Measurements from ENCODE around the gene CARD11. TPM values are rescaled to one million over a fixed set of nuclear protein-coding genes. Genes with fewer than 3 reads are reported as not detected.
"Not testable (repeated sequence)": the region's sequence is repeated elsewhere in the genome, so short reads cannot be mapped to it uniquely, and the experiment has no call there.

CARD11 gene
- polyA plus RNA-seq, 1 donor from 2014 or later: not detected

- Histone ChIP-seq H3K9ac (ENCODE audit: low read length) (no peak overlapping the region), H3K27me3 (ENCODE audit: insufficient read depth, low read depth, low read length) (no peaks in the 10 kb centered on the region), H3K9me2 (ENCODE audit: insufficient read depth, low read length) (no peaks in the 10 kb centered on the region), H3K4me3 (ENCODE audit: low read length) (no peak overlapping the region), H4K20me1 (ENCODE audit: insufficient read depth) (no peaks in the 10 kb centered on the region), H3K4me2 (ENCODE audit: low read length) (no peak overlapping the region), H3K27ac (ENCODE audit: low read length) (no peak overlapping the region), H3K9me3 (ENCODE audit: low read length) (no peaks in the 10 kb centered on the region), H3F3A (ENCODE audit: insufficient read depth, low read length, poor library complexity, severe bottlenecking) (no peaks in the 10 kb centered on the region), H2AFZ (ENCODE audit: low read depth, low read length) (no peak overlapping the region), H3K36me3 (ENCODE audit: insufficient read depth, low read length) (no peaks in the 10 kb centered on the region), H3K79me2 (replicated peaks; ENCODE audit: insufficient read depth, low read length) (no peaks in the 10 kb centered on the region)
- TF ChIP-seq CTCF (IDR thresholded peaks at IDR 0.05; ENCODE audit: poor library complexity, severe bottlenecking): peak; percentile 29
- TF ChIP-seq EP300 (conservative IDR thresholded peaks at IDR 0.05; ENCODE audit: poor library complexity, severe bottlenecking): no peak
- TF ChIP-seq MXI1 (conservative IDR thresholded peaks at IDR 0.05; ENCODE audit: poor library complexity, severe bottlenecking): no peak
- no peak for TF ChIP-seq SMC3 (conservative IDR thresholded peaks at IDR 0.05; ENCODE audit: poor library complexity)
These were observed 121.9 kb downstream of the CARD11 start for GRCh38 chr7:2921653-2922347.

DNA sequence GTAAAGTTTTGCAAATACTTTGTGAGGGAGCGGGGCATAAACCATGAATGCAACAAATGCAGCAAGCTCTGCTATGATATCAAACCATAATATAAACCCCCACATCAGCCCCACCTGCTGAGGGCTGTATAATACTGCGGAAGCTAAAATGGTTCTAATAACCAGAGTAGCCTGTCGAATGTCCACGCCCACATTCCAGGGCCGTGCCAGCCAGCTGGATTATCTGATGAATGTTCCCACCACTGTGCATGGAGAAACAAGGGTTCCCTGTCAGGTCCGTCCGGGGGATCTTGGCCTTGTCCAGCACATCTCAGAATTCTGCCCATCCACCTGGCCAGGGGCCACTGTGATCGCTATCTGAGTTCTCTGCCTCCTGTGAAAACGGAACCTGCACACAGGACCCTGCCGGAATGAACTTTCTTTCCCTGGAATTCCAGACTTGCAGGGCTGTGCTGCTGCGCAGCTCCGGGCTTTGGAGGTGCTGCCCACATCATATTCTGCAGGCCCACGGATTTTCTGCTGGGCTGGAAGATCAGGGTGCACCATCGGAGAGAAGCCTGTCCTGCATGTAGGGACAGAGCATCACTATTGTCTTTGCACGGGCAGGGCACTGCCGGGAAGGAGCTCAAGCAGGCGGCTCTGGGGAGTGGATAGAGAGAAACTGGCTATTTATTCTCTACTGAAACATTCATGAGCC, 122.6 kb downstream of the CARD11 start:
- Histone ChIP-seq H3K4me2 (ENCODE audit: low read length) (no peak overlapping the region), H3K79me2 (replicated peaks; ENCODE audit: insufficient read depth, low read length) (no peaks in the 10 kb centered on the region), H3K27me3 (ENCODE audit: insufficient read depth, low read depth, low read length) (no peaks in the 10 kb centered on the region), H3F3A (ENCODE audit: insufficient read depth, low read length, poor library complexity, severe bottlenecking) (no peaks in the 10 kb centered on the region), H3K4me3 (ENCODE audit: low read length) (no peak overlapping the region), H3K27ac (ENCODE audit: low read length) (no peak overlapping the region), H3K9ac (ENCODE audit: low read length) (no peak overlapping the region), H3K36me3 (ENCODE audit: insufficient read depth, low read length) (no peaks in the 10 kb centered on the region), H3K9me3 (ENCODE audit: low read length) (no peaks in the 10 kb centered on the region), H4K20me1 (ENCODE audit: insufficient read depth) (no peaks in the 10 kb centered on the region), H3K9me2 (ENCODE audit: insufficient read depth, low read length) (no peaks in the 10 kb centered on the region), H2AFZ (ENCODE audit: low read depth, low read length) (no peak overlapping the region)
- TF ChIP-seq, protein P1, sequence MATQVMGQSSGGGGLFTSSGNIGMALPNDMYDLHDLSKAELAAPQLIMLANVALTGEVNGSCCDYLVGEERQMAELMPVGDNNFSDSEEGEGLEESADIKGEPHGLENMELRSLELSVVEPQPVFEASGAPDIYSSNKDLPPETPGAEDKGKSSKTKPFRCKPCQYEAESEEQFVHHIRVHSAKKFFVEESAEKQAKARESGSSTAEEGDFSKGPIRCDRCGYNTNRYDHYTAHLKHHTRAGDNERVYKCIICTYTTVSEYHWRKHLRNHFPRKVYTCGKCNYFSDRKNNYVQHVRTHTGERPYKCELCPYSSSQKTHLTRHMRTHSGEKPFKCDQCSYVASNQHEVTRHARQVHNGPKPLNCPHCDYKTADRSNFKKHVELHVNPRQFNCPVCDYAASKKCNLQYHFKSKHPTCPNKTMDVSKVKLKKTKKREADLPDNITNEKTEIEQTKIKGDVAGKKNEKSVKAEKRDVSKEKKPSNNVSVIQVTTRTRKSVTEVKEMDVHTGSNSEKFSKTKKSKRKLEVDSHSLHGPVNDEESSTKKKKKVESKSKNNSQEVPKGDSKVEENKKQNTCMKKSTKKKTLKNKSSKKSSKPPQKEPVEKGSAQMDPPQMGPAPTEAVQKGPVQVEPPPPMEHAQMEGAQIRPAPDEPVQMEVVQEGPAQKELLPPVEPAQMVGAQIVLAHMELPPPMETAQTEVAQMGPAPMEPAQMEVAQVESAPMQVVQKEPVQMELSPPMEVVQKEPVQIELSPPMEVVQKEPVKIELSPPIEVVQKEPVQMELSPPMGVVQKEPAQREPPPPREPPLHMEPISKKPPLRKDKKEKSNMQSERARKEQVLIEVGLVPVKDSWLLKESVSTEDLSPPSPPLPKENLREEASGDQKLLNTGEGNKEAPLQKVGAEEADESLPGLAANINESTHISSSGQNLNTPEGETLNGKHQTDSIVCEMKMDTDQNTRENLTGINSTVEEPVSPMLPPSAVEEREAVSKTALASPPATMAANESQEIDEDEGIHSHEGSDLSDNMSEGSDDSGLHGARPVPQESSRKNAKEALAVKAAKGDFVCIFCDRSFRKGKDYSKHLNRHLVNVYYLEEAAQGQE (IDR thresholded peaks at IDR 0.05; ENCODE audit: borderline replicate concordance): no peak
- TF ChIP-seq POLR2AphosphoS5 (IDR thresholded peaks at IDR 0.05) (no peak), MXI1 (conservative IDR thresholded peaks at IDR 0.05; ENCODE audit: poor library complexity, severe bottlenecking) (no peak), EP300 (conservative IDR thresholded peaks at IDR 0.05; ENCODE audit: poor library complexity, severe bottlenecking) (no peak), TAF1 (IDR thresholded peaks at IDR 0.05; ENCODE audit: low read depth) (no peak)

GRCh38 chr7:2920480-2920879, 123.2 kb downstream of the CARD11 start:
- not testable (repeated sequence) for H3K9me2 ChIP-seq (ENCODE audit: insufficient read depth, low read length); H2AFZ ChIP-seq (ENCODE audit: low read depth, low read length); H3F3A ChIP-seq (ENCODE audit: insufficient read depth, low read length, poor library complexity, severe bottlenecking); H4K20me1 ChIP-seq (ENCODE audit: insufficient read depth); H3K27ac ChIP-seq (ENCODE audit: low read length); H3K9me3 ChIP-seq (ENCODE audit: low read length); H3K36me3 ChIP-seq (ENCODE audit: insufficient read depth, low read length); H3K4me2 ChIP-seq (ENCODE audit: low read length); H3K27me3 ChIP-seq (ENCODE audit: insufficient read depth, low read depth, low read length); H3K9ac ChIP-seq (ENCODE audit: low read length); H3K4me3 ChIP-seq (ENCODE audit: low read length); H3K79me2 ChIP-seq (replicated peaks; ENCODE audit: insufficient read depth, low read length)
